Muscle of arm (tissue), 12 donors: Measurements from ENCODE around the gene ALDH1L1. TPM values are rescaled to one million over a fixed set of nuclear protein-coding genes. Genes with fewer than 3 reads are reported as not detected.

Experiments
- DNase-seq: peaks from one replicate; pipeline ENCODE4 v3.0.0-alpha.2; 2013
- polyA plus RNA-seq, 12 donors: library from polyadenylated mRNA; unstranded; fragments of 120-200 nt; gene quantifications; one replicate each; pipeline ENCODE4 v1.2.1, GENCODE V29; 2013; ENCODE audit not compliant: insufficient read length in 12 of 12

The ALDH1L1 gene
- polyA plus RNA-seq, 12 donors: 0.11 to 0.63 (median 0.33) TPM; not detected in 2

DNA sequence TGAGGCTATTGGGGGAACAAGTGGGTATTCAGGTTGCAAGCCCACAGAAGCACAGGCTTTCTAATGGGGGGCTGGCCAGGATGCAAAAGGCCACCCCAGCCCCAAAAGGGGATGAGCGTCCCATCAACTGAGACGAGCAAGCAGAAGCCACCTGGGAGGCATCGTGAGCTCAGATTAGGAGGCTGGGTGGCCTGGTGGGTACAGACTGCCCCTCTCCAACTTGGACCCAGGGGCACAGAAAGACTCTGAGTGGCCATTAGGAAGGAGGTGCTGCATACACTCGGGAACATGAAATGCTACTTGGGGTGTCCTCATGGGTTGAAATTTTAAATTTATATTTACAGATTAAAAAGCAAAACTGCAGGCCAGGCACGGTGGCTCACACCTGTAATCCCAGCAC is 125.5 kb downstream of the ALDH1L1 start:
- DNase-seq: no peak

DNA sequence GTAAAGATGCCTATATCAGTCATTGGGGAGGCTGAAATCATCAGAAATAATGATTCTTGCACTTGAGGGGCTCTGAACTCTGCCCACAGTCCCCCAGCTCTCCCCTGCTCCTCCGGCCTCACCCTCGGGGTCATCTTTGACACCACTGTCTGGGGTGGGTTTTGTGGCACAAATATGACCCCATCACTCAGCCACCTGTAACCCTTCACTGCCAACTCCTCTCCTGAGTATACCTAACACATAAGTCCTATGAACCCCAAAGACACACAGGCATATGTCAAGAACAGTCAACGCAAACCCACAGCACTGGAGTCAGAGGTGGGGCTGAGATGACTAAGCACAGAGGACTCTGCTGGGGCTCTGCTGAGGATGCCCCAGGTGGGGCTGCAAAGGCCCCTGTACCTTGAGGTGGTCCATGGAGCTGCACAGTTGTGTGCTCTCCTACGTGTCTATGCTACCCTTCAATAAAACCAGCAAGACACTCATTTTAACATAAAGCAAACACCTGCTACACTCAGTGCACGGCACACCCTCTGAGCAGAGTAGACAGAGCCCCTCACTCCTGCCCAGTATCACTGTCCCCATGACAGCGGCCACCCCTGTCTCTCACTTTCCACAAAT is 126.3 kb downstream of the ALDH1L1 start:
- DNase-seq: no peak

Other genes starting within 250 kb of the ALDH1L1 start
- gene ROPN1B, start 211.4 kb downstream of the ALDH1L1 start, polyA plus RNA-seq: 1 to 10 TPM in 2 of 12 donors, under 1 TPM in 5, not detected in 5; 0.37 to 1.1 (median 0.52) TPM
- gene SLC41A3, start 96.5 kb downstream of the ALDH1L1 start, polyA plus RNA-seq: 10 to 100 TPM in 11 of 12 donors, not detected in 1; 29.7 to 58.4 (median 38.2) TPM
- 1 to 10 TPM in 4 of 12 donors, under 1 TPM in 6, not detected in 2; 0.42 to 2.0 (median 0.90) TPM for gene KLF15, start 176.8 kb upstream of the ALDH1L1 start, polyA plus RNA-seq
- gene CFAP100, start 214.3 kb upstream of the ALDH1L1 start, polyA plus RNA-seq: 1 to 10 TPM in 1 of 12 donors, under 1 TPM in 5, not detected in 6; 0.12 to 1.1 (median 0.93) TPM